GM13976 (cell line): Measurements from ENCODE around the gene ADORA1.

Experiments
- DNase-seq: peaks from one replicate; pipeline ENCODE4 v3.0.0; 2012; ENCODE audit warnings: low spot score
- CTCF ChIP-seq: IDR thresholded peaks from 2 replicates; pipeline ENCODE4 v1.5.1; 2012; ENCODE audit warnings: borderline replicate concordance, mild to moderate bottlenecking; ENCODE audit not compliant: insufficient read depth; ENCODE audit errors: extremely low read depth, missing control alignments, control extremely low read depth
- in situ Hi-C: fragments of 300-500 bp; cut with MboI; formaldehyde crosslinking; loops from one replicate; pipeline ENCODE4 v1.12.0; 2022; ENCODE audit warnings: low sequenced_read_pairs, mixed read lengths, inconsistent platforms; ENCODE audit not compliant: unreplicated experiment

ADORA1 gene

DNA sequence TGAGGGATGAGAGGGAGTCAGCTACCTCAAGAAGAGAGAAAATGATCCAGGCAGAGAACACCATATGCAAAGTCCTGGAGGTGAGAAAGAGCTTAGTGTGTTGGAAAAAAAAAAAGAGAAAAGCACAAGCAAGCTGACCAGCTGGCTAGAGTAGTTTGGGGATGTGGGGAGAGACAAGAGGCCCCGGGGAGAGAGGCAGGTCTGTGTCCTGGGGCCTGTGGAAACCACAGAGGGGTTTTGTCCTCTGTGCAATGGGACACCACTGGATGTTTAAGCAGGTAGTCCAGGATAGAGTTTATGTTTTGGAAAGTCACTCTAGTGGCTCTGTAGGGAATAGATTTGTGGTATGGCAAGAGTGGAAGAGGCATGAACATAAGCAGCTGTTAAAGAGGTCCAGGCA, 73.4 kb downstream of the ADORA1 start:
- TF ChIP-seq CTCF, result no peak
- in situ Hi-C loops, result no loop called here
- DNase-seq, result no peak

GRCh38 chr1:203201516-203202205, 74.1 kb downstream of the ADORA1 start:
- TF ChIP-seq CTCF, result no peak
- in situ Hi-C loops, result no loop called here
- no peak for DNase-seq

DNA sequence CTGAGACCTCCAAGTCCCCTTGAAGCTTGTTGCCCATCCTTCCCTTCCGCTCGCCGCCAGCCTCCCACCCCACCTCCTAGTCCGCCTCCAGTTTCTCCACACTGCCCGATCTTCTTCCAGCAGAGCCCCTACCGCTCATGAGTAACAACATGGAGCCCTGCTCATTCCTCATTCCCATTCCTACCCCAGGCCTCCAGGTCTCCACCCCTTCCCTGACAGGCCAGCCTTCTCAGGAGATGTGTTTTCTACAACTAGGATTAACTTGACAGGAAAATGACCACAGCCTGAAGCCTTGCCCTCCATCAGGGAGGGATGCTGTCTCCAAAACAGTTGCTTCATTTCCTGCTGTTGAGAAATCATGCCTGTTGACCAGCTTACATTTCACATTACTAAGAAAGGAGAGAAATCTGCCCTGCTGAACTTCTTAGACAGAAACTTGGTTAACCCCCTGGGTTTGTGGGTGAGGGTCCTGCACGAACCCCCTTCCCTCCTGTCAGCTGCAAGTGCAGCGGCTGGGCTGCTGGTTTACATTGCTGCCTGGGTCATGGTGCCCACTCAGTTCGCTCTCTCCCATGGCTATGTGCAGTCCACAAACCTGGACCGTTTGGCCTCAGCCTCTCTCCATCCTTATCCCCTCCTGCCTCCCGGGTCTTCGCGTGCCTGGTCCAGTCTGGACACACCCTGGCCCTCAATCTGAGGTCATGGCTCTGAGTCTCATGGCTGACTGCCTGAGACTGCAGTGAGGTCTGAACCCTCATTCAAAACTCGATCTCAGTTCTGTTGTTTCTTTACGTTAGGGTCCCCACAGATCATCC, 75.1 kb downstream of the ADORA1 start:
- in situ Hi-C loops, result no loop called here
- no peak for DNase-seq
- TF ChIP-seq CTCF, result no peak

DNA sequence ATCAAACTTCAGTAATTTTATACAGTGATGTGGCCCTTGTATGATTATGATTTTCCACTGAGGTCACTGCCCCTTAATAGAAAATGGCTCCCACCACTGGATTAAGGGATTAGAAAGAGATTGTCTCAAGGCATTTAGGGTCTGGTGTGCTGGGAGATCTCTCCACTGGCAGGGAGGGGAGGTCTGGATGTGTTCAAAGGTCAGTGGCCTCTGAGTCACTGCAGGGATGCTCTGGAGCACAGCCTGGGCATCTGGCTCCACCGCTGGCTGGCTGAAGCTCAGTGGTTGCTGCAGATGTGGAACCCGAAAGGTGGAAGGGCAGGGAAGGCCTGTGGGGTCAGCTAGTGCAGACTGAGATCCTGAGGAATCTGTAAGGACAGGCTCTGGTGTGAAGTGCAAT, 77.2 kb downstream of the ADORA1 start:
- in situ Hi-C loops, result no loop called here
- DNase-seq, result no peak
- no peak for TF ChIP-seq CTCF

DNA sequence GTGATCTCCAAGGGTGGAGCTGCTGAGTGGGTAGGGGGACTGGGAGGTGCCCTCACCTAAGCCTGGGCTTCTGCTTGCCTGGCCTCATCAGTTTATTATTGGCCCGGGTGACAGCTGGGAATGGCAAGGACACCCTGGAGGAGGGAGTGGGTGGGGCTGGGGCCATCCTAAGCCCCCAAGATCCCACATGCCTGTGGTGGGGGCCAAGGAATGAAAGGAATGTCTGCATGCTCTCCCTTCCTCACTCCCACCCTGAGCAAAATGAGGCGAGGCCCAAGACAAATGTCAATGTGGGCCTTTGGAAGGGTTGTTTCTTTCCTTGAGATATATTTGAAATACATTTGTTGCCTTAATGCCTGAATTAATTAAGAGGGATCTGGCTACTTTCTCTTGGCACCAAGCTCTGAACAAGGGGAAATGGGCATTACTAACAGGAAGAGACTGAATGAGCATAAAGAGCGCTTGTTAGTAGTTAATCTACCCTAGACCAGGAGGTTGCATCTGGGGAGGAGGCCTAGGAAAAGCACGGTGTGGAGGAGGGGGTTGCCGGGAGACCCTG, 78.7 kb downstream of the ADORA1 start:
- TF ChIP-seq CTCF, result no peak
- in situ Hi-C loops, result no loop called here

GRCh38 chr1:203207751-203208150, 80.2 kb downstream of the ADORA1 start:
- no peak for DNase-seq
- in situ Hi-C loops, result no loop called here
- TF ChIP-seq CTCF, result no peak

More for the DNA sequence above, 78.7 kb downstream of the ADORA1 start:
- no peak for DNase-seq
